ENCODE data around the gene PHETA1. TPM values are rescaled to one million over a fixed set of nuclear protein-coding genes. Genes with fewer than 3 reads are reported as not detected.

PHETA1 gene
- total and polyA plus RNA-seq, 2 of the 13 experiments (the other 11 are each of a cell fraction or from before 2014, with no cell fraction given) = 11.3 to 20.8 TPM

DNA sequence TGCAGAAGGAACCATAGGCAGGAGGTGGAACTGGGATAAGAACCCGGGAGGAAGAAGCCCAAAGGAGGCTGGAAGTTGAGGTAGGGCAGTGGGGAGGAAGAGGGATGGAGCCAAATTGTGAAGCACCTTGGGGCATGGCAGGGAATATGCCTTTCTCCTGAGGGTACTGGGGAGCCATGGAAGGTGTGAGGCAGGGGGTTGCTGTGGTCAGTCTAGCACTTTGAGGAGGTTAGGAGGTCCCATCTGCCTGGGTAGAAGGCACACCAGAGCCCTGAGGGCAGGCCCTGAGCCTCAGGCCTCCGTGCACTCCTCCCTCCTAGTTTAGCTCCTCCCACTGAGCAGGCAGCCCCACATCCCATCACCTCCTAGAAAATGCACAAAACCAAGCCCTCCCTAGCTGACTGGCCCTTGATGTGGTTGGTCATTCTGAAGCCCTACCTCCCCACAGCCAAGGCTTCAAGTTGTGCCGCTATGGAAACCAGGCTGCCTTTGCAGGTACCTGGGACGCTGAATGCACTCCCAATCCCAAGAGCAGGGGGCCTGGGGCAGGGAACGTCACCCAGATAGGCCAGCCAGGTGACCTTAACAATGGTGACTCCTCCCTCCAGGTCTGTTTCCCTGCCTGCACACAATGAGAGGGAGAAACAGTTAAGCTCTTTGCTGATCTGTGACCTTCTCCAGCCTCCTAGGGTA lies 15.1 kb downstream of the PHETA1 start (continued):
- no peak for TF ChIP-seq RNF219 (CRISPR knock-in tag; IDR thresholded peaks at IDR 0.05)
- TF ChIP-seq ZMYM4 (CRISPR knock-in tag; IDR thresholded peaks at IDR 0.05) = no peak
- TF ChIP-seq HNRNPH1 (optimal IDR thresholded peaks at IDR 0.05; ENCODE audit: low read depth, low read length) = no peak

DNA sequence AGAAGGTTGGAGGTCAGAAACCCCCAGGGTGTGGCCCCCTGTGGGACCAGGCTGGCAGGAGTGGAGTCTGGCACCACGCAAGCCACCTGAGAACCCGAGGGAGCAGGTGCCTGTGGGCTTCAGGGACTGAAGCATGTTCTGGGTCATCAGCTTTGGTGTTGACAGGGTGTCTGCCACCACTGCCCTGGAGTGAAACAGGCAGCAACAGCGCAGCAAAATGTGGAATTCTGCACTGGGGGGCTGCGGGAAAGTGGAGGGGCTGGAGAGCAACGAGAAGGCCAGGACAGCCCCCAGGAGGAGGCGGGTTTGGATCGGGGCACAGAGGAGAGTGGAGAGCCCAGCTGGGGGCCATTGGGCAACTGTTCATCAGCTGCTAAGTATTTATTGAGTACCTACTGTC lies 15.9 kb downstream of the PHETA1 start:
- Histone ChIP-seq H3K9ac (ENCODE audit: insufficient read depth, low read depth, low read length) (no peak overlapping the region), H3K4me3 (replicated peaks in 1 of 3; ENCODE audit: insufficient read depth in 1 of 3, low read depth in 2 of 3, low read length in 3 of 3) (no peak overlapping the region), H4K20me1 (ENCODE audit: insufficient read depth, low read length) (no peaks in the 10 kb centered on the region), H3K27me3 (ENCODE audit: control insufficient read depth in 1 of 2, insufficient read depth in 2 of 2, low read length in 2 of 2) (peaks cover 0 to 6% of the 10 kb centered on the region in 2 experiments; a peak in 2 of 5 replicates), H3K4me1 (ENCODE audit: insufficient read depth, low read length) (no peaks in the 10 kb centered on the region), H2AFZ (ENCODE audit: low read length) (no peak overlapping the region), H3K9me3 (ENCODE audit: low read length) (peaks cover 4% of the 10 kb centered on the region), H3K36me3 (replicated peaks in 1 of 2; ENCODE audit: control insufficient read depth in 1 of 2, insufficient read depth in 2 of 2, low read length in 2 of 2) (no peaks in the 10 kb centered on the region), H3K79me2 (ENCODE audit: insufficient read depth, low read length) (no peaks in the 10 kb centered on the region), H3K4me2 (ENCODE audit: low read depth, low read length) (no peak overlapping the region), H3K27ac (ENCODE audit: extremely low read length, insufficient read depth, low read length) (no peak overlapping the region)
- no peak for FAIRE-seq
- in situ Hi-C loops (cut with HindIII; ENCODE audit: extremely low pct_ligation_motif_present, low pct_unique_long_range_greater_than_20kb) = no loop called here
- no peak for DNase-seq (ENCODE audit: low spot score)
- BruUV-seq (replicated peaks) = no TSS peak
- POLR2A ChIA-PET = no interaction called here
- intact Hi-C loops (cut with micrococcal nuclease; ENCODE audit: unreplicated experiment) = no loop called here
- 15% methylated on average over 6 of the region's 7 CpGs for WGBS (ENCODE audit: low lambda C conversion rate)
- no peak for TF ChIP-seq ZNF382 (CRISPR knock-in tag; IDR thresholded peaks at IDR 0.05; ENCODE audit: borderline replicate concordance)
- no peak for TF ChIP-seq ZNF644 (CRISPR knock-in tag; IDR thresholded peaks at IDR 0.05; ENCODE audit: low read depth)
- no peak for TF ChIP-seq ZNF337 (CRISPR knock-in tag; IDR thresholded peaks at IDR 0.05; ENCODE audit: borderline replicate concordance, low read depth)
- TF ChIP-seq HNRNPK (IDR thresholded peaks at IDR 0.05; ENCODE audit: low read depth, low read length, poor library complexity, severe bottlenecking) = no peak
- ATAC-seq = no peak
- CTCF ChIA-PET (ENCODE audit: low intra/inter-chr PET ratio, low total read pairs) = interaction anchor here (0.5 kb wide), 1 partner anchor 176 kb away, joined by 3 read pairs; no protein-coding TSS in a partner anchor
